KBM-7 (cell line): ENCODE data around the gene SNRNP25.

Experiments used
- DNase-seq: peaks from one replicate; pipeline ENCODE4 v3.0.0-alpha.2; 2015
- in situ Hi-C: fragments of 300-500 bp; cut with MboI; formaldehyde crosslinking; loops from 2 replicates; pipeline ENCODE4 v1.14.3; 2020; ENCODE audit warnings: low sequenced_read_pairs, low pct_unique_long_range_greater_than_20kb, mixed read lengths

The SNRNP25 gene

GRCh38 chr16:89391-90302 lies 36.0 kb downstream of the SNRNP25 start:
- DNase-seq, result no peak
- in situ Hi-C loops, result no loop called here

GRCh38 chr16:91484-91883 lies 37.9 kb downstream of the SNRNP25 start:
- DNase-seq, result no peak
- in situ Hi-C loops, result no loop called here

DNA sequence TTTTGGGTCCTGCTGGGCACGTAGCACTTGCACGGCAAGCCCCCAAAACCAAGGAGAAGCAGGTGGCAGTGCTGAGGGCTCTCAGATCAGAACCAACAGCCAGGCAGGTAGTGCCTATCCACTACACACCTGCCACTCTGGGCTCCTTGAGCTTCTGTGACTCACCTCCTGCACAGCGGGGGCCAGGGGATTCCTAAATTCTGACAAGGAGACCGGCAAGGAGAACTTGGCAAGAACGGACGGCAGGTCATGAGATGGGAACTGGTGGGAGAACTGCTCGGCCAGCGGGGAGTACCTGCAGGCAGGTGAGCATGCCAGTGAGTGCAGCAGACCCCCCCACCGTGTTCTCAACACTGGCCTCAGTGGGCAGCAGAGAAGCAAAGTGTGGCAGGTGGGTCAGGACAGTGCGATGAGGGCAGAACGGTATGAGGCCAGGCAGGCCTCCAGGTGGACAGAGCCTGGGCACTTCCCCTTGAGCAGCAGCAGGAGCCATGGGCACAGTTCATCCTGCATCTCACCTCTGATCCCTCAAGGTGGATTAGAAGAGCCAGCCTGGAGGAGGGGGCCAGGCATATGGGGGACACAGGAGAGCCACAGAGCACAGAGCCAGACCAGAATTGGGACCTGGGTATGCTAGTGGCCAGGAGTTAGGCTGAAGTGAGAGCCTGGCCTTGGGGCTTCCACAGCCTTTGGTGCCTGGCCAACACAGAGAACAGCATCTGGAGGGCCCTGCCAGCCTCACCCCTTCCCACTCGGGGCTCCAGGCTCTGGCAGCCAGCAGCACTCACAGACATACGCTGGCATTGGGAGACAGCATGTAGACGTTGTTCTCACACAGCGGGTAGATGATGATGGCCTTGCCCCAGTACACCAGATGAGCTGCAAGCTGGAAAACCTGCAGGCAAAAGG lies 39.1 kb downstream of the SNRNP25 start:
- no peak for DNase-seq
- in situ Hi-C loops, result no loop called here

DNA sequence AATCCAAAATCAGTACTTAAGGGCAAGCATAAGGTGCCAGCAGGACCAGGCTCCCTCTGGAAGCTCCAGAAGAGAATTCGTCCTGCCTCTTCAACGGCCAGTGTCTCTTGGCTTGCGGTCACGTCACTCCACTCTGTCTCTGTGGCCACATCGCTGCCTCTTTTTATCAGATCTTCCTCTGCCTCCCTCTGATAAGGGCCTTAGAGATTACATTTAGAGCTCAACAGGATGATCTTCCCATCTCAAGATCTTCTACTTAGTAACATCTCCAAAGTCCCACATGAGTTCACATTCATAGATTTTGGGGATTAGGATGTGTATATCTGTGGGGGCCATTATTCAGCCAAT lies 41.3 kb downstream of the SNRNP25 start:
- DNase-seq, result no peak
- in situ Hi-C loops, result no loop called here

DNA sequence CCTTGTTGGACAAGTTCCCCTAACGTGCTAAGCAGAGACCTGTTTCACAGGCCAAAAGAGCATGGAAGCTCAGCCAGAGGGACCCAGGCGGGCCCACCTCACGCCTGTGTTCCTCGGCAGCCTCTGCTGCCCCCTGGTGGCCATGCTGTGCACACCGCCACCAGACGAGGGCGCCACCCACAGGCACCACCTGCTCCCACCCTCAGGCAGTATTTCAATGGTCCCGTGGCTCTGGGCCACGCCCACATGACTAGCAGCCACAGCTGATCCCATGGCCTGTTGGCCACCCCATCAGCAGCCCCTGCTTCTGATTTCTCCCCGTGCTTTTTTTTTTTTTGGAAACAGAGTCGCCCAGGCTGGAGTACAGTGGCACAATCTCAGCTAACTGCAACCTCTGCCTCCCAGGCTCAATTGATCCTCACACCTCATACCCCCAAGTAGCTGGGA lies 43.3 kb downstream of the SNRNP25 start:
- peak; percentile 97 for DNase-seq
- in situ Hi-C loops, result no loop called here

- in situ Hi-C loops, result no loop called here
These were observed 44.2 kb downstream of the SNRNP25 start for GRCh38 chr16:97822-98221.

GRCh38 chr16:100989-101388 lies 47.4 kb downstream of the SNRNP25 start:
- DNase-seq, result no peak
- in situ Hi-C loops, result no loop called here

More at GRCh38 chr16:97822-98221, 44.2 kb downstream of the SNRNP25 start:
- DNase-seq, result no peak

DNA sequence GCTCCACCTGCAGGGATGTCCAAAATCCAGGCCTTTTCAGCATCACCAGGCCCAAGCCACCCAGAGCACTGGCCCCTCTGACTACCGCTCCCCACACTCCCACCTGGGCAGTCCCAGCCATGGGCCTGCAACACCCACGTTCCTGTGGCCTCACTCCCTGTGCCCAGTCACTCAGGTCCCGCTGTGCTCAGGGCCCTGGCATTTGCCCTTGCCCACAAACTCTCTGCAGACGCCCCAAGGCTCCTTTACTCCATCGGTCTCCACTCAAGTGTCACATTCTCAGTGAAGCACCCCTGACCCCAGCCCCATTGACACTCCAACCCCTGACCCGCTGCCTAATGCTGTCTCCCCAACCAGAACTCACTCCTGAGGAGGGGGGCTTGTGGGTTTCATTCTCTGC lies 48.0 kb downstream of the SNRNP25 start:
- in situ Hi-C loops, result no loop called here
- no peak for DNase-seq

GRCh38 chr16:102060-102855 lies 48.6 kb downstream of the SNRNP25 start:
- in situ Hi-C loops, result no loop called here

DNA sequence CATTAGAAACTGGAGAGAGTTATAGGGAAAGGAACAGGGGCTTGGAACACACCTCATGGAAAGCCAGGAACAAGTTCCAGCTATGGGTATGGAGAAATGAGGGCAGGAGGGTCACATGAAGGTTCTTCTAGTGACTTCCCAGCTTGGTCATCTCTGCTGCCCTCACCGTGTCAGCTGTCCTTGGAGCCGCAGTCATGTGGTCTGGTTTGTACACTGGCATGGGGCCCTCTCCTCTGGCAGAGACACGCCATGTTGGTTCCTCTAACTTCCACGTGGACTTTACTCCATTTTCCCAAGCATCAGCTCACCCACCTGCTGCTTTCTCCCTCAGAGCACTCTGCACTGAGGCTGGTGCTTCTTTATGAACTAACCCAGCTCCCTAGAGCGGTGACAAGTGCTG lies 50.7 kb downstream of the SNRNP25 start:
- in situ Hi-C loops, result no loop called here
- DNase-seq, result no peak

More at GRCh38 chr16:102060-102855, 48.6 kb downstream of the SNRNP25 start:
- no peak for DNase-seq

GRCh38 chr16:104928-105327 lies 51.3 kb downstream of the SNRNP25 start:
- DNase-seq, result no peak
- in situ Hi-C loops, result no loop called here

DNA sequence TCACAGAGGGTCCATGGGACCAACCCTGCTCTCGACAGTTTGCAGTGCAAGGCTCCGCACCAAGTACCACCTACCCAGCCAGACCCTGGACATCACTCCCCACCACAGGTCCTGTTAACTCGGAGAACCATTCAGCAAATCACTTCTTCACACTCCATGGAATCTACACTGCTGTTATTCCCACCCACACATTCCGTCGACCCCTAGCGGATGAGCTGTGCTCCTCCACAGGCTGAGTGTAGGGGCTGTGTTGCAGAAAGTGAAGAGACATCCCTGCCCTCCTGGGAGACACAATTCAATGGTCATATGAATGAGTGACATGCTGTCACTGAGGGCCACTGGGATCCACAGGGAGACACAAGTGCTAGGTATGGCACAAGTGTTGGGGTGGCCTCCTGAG lies 51.9 kb downstream of the SNRNP25 start:
- in situ Hi-C loops, result no loop called here
- no peak for DNase-seq

DNA sequence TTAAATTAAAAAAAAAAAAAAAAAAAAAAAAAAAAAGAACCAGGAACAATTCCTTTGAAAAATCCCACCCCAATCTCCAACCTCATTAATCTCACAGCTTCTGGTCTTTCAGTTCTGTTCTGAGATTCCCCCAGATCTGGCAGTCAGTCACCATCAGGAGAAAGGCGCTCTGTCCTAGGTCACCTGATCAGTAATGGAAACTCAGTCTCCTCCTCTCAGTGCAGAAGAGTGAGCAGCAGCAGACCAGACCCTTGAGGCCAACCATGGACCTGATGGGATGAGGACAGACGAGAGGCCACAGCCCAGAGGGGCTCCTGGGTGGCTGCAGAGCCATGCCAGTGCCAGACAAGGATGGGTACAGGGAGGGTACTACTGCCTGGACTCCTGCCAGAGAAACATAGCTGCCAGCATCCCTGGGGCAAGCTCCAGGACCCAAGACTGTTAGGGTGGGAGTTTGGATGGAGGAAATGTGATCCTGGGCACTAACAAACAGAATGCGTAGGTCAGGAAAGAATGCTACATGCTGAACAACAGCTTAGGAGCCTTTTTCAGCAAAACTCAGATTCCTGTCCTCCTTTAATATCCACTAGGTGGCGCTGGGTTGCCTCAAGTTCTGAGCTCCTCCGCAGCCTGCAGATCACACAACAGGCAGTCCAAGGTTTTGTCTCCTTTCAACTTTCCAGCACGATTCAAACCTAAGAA lies 53.1 kb downstream of the SNRNP25 start:
- in situ Hi-C loops, result no loop called here
- DNase-seq, result peak; percentile 80
